Measurements from ENCODE around the gene TLR10.
"Not testable (repeated sequence)": the region's sequence is repeated elsewhere in the genome, so short reads cannot be mapped to it uniquely, and the experiment has no call there.

Gene TLR10

DNA sequence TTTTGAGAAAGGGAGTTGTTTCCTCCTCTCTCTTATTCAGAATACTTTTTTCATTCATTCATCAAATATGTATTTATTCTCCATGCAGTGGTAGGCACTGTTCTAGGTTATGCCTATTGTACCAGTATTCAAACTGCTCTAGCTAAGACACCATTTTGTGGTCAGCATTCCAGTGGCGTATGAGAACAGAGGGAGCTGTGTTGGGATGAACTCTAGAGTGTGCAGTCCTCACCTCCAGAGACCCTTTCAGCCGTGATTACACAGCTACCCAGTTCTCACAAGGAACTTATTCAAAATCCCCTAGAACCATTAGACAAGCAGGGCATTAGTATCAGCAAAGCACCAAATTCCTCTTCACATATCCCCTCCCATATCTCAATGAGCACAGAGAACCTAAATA lies 17.6 kb upstream of the TLR10 start:
- no peak for DNase-seq

GRCh38 chr4:38795087-38795486 lies 12.3 kb upstream of the TLR10 start:
- DNase-seq: no peak

- DNase-seq: no peak
These were observed 11.3 kb upstream of the TLR10 start for GRCh38 chr4:38794051-38794450.

- DNase-seq: no peak
These were observed 8.2 kb upstream of the TLR10 start for GRCh38 chr4:38791010-38791409.

DNA sequence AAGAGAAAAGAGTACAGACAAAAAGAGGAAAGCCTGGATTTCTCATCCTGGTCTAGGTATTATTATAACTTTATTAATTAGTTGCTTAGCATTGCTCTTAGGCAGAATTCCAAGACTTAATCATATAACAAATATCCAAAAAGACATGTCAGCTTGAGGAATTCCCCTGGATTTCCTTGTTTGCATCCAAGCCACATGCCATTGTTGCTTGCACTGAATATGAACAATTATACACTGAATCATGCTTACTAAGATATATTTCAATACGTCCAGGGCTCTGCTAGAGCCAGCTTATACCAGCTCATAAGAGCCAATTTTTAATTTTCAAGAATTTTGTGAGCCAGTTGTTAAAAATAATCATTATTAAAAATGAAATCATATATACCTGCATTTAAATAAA lies 5.5 kb upstream of the TLR10 start:
- DNase-seq: no peak

DNA sequence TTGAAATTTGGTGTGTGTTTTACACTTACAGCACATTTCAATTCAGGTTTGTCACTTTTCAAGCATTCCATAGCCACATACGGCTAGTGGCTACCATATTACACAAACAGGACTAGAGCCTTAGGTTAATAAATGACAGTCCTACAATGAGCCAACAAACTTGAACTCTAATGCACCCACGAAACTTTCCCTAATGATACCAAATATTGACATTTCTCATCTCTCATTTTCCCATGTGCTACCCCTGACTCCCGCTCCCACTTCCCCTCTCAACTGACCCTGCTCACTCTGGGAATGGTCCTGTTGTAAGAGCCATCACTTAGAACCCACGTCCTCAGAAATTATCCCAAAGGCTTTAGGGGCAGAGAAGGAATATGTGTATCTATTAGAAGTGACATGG lies 4.9 kb upstream of the TLR10 start:
- no peak for DNase-seq

DNA sequence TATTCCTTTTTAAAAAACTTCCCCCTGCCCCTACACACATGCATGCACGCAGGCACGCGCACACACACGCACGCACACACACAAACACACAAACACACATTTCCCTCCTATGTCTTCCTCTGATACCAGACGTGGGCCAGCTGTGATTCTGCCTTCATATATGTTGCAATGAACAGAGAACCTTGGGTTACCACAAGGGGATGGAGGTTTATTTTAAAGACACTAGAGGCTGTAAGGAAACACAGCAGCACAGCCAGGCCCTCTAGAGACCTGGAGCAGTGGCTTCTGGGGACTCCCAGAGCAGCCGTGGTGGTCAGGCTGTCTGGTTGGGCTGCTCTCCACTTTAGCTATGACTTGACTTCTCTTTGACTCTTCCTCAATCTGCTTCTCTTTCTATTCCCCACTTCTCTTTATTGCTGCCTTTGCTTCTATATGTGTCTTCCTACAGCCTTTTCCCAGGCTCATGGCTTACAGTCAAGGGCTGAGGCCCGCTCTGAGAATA lies 3.2 kb upstream of the TLR10 start:
- no peak for DNase-seq

GRCh38 chr4:38785041-38785790 lies 2.4 kb upstream of the TLR10 start:
- no peak for DNase-seq

DNA sequence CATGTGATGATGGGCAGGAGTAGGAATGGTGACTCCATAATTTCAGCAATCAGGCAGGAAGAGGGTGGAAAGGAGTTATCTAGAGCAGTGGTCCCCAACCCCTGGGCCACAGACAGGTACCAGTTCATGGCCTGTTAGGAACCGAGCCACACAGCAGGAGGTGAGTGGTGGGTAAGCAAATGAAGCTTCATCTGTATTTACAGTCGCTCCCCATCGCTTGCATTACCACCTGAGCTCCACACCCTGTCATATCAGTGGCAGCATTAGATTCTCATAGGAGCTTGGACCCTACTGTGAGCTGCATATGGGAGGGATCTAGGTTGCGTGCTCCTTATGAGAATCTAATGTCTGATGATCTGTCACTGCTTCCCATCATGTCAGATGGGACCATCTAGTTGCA lies 1.4 kb upstream of the TLR10 start:
- DNase-seq: no peak

- DNase-seq: no peak
These were observed 295 bp upstream of the TLR10 start for GRCh38 chr4:38783109-38783460.

DNA sequence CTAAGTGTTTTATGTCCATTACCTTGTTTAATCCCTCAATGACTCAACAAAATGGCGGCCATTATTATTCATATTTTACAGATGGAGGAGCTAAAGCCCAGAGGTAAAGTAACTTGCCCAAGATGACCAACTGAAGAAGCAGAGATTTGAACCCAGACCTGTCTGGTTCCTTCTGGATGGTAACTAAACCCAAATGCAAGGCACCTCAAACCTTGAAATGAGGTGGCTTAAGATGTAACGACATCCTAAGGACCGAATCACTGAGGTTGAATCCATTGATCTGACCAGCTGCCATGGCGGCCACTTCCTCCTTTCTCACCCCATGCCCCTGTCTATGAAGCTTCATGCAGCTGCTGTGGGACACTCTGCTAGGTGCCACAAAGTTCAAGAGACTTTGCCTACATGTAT lies 932 bp downstream of the TLR10 start:
- DNase-seq: no peak

- DNase-seq: no peak
These were observed 1.8 kb downstream of the TLR10 start for GRCh38 chr4:38780833-38781484.

- no peak for DNase-seq
These were observed 3.0 kb downstream of the TLR10 start for GRCh38 chr4:38779790-38780189.

DNA sequence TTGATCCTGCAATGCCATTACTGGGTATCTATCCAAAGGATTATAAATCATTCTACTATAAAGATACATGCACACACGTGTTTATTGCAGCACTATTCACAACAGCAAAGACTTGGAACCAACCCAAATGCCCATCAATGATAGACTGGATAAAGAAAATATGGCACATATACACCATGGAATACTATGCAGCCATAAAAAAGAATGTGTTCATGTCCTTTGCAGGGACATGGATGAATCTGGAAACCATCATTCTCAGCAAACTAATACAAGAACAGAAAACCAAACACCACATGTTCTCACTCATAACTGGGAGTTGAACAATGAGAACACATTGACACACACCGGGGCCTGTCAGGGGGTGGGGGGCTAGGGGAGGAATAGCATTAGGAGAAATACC lies 4.9 kb downstream of the TLR10 start:
- not testable (repeated sequence) for DNase-seq

DNA sequence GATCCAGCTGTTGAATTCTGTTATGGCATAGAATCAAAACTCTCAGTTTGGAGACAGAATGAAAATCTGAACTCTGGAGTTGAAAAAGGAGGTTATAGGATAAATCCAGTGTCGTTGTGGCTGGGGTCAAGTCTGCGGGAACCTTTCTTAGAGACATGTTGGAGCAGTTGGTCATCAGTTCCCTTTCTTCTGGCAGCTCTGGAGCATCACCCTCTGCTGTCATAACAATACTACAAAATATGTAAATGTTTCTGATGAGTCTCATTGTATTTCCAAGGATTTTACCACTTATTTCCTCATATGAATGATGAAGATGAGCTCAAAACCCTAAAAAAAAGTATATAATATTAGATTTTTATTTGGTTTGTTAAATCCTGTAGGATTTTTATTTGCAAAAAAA lies 7.5 kb downstream of the TLR10 start:
- no peak for DNase-seq

DNA sequence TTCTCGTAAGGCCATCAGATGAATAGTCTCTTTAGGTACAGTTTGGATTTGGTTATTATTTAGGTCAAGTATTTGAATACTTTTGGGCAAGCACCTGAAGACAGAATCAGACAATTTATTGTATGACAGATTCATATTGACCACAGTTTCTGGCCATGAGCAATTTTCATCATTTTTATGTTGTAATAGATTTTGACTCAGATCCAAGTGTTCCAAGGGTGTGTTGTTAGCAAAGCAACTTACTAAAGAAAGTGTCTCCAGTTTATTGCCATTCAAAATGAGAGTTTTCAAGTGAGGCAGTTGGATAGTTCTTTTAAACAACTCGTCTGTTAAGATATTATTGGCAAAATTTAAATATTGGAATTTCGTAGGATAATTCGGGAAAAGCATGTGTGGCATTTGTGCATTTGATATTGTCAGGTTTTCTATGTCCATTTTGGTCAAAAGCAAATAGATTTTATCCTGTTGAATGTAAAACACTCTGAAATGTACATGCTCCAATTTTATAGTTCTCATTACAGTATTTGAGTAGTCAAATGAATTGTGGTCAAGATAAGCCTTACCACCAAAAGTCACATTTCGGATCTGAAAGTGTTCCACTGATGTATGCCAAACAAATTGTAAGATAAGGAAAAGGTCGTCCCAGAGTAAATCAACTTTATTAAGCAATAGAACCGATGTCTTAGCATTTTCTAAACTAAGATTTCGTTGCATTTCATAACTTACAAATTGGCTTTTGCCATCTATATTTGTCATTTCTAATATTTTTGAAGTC lies 8.4 kb downstream of the TLR10 start:
- no peak for DNase-seq

DNA sequence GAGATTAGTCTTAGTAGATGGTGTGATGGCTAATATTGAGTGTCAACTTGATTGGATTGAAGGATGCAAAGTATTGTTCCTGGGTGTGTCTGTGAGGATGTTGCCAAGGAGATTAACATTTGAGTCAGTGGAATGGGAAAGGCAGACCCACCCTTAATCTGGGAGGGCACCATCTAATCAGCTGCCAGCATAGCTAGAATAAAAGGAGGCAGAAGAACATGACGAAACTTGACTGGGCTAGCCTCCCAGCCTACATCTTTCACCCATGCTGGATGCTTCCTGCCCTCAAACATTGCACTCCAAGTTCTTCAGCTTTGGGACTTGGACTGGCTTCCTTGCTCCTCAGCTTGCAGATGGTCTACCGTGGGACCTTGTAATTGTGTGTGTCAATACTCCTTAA lies 12.5 kb downstream of the TLR10 start:
- not testable (repeated sequence) for DNase-seq

GRCh38 chr4:38769857-38770256 lies 12.9 kb downstream of the TLR10 start:
- DNase-seq: no peak

GRCh38 chr4:38769441-38769840 lies 13.3 kb downstream of the TLR10 start:
- DNase-seq: no peak

DNA sequence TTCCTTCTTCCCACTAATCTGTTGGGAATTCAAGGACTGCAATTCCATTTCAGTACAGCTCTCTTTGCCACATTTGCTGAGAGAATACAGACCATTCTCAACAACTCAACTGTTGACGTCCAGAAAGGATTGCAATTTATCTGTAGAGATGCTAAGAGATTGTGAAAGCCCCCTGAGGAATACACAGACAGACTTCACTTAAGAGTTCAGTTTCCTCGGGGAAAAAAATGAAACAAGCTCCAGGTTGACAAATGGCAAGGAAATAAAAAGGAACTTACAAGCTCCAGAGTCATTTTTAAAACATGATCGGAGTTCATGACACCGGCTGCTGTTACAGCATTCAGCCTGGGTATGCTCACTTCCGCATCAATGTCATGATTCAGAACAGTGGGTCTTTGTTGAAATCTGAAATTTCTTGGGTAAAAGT lies 13.8 kb downstream of the TLR10 start:
- no peak for DNase-seq

GRCh38 chr4:38766940-38767339 lies 15.8 kb downstream of the TLR10 start:
- not testable (repeated sequence) for DNase-seq

GRCh38 chr4:38765382-38765781 lies 17.4 kb downstream of the TLR10 start:
- DNase-seq: no peak

DNA sequence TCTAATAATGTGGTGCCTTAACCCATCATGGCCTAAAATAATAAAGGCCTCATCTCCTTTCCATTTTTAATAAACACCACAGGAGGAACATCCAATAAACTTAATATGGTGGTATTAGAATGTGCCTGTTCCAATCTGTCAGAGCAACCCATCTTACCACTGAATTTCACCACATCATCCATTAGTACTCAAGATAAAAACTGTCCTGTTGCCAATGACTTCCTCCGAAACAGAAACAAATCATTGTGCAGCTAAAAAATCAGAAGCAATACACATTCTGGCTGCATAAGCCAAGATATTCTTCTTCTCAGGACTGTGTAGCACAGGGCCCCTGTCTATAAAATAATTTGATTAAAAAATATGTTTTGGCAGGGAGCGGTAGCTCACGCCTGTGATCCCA lies 18.5 kb downstream of the TLR10 start:
- no peak for DNase-seq

GRCh38 chr4:38762560-38762959 lies 20.2 kb downstream of the TLR10 start:
- no peak for DNase-seq
